Hematopoietic multipotent progenitor cell treated with erythropoietin and hydrocortisone succinate and interleukin-3 and kit ligand, for 6 days (in vitro differentiated cells): ENCODE data around the gene KCTD5.
"Not testable (repeated sequence)": the region's sequence is repeated elsewhere in the genome, so short reads cannot be mapped to it uniquely, and the experiment has no call there.

Experiments used
- DNase-seq: peaks from one replicate; pipeline ENCODE4 v3.0.0-alpha.2; 2015

KCTD5 gene

DNA sequence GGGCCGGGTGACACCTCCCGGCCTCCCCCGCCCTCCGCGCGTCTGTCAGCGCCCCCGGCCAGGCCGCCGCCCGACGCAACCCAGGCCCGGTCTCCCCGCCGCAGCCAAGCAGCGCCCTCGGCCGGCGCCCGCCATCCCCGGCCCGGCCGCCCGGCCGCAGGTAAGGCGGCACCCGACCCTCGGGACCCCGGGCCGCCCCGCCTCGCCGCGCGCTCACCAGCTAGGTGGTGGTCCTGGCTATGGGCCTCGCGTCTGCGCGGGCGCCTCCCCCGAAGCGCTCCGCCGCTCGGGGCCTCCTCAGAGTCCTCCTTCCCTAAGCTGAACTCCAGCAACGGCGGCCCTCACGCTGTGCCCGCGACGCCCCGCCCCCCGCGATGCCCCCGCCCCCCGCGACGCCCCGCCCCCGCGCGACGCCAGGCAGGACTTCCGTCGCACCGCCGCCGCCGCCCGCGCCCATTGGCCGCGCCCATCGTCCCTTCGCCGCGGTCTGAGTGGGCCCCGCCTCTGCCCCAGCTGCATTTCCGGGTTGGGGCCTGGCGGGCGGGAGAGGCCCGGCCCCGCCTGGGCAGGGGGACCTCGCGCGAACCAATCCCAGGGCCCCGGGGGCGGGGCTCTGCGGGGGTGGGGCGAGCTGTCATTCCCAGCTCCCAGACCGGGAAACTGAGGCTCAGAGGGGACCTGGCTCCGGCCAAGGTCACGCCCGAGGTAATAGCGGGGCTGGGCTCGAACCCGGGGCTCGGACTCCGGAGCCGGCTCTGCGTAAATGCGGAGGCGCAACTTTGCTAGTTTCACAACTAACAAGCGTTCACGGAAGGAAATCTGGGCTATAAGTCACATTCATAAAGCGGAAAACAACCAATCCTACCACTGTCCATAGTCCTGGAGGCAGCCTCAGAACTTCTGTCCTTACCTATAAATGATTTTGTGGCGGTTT is 9.0 kb upstream of the KCTD5 start:
- peak; percentile 96 for DNase-seq

GRCh38 chr16:2675021-2675420 is 7.3 kb upstream of the KCTD5 start:
- DNase-seq, result no peak

DNA sequence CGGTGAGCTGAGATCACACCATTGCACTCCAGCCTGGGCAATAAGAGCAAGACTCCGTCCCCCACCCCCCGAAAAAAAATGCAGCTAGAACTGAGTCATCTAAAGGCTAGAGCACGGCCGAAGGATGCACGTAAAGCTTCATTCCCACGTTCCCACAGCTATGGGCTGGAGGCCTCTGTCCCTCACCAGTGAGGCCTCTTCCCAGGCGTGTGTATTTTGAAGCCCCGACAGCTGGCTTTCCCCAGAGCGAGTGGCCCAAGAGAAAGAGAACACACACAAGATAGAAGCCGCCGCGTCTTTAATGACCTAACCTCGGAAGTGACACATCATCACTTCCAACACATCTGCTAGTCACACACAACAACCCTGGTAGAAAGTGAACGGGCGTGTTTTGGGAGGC is 6.6 kb upstream of the KCTD5 start:
- no peak for DNase-seq

DNA sequence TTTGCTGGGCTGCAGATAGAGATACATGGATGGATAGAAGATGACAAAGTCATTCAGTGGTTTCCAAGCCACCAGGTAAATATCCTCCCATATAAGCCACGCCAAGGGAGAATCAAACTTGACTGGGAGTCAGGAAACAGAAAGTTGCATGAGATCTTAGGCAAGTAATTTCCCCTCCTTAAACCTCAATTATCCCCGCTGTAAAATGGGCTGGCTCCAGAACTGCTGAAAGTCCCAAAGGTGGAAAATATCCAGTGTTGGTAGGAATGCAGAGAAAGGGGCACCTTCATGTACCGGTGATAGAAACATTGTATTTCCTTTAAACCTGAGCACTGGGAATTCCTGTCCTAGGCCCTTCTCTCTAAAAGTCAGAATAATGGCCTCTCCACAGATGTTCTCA is 5.4 kb upstream of the KCTD5 start:
- DNase-seq, result not testable (repeated sequence)

DNA sequence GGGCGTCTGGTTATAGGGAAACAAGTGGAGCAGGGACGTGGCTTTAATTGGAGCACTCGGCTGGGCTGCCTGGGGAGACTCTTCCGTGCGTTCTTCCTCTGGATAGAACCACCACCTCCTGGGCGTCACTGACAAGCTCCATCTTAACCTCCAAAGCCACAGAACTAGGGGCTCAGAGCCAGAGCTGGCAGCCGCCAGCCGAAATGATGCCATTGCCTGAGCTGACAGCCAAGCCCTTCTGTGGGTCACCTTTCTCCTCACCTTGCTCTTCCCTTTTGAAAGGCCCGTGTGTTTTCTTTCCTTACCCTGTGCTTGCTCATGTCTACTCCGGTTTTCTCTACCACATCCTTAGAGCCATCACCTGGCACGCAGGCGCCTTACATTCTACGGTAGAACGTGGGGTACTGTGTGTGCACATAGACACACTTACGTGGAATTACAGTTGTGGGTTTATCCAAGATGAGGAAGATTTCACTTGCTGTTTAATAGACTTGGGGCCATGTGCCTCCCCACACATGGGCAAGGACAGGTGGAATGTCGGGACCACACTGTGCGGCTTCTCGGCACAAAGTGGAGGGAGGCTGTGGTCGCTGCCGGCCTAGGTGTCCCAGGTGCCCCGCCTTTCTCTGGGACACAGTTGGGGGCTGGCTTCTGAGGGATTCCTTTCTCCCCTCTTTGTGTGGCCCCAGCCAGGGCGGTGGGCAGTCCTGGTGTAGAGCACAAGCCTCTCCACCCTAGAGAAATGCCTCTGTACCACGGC is 3.9 kb upstream of the KCTD5 start:
- DNase-seq, result not testable (repeated sequence)

GRCh38 chr16:2679902-2680301 is 2.4 kb upstream of the KCTD5 start:
- peak; percentile 56 for DNase-seq

- DNase-seq, result peak; percentile 19
These were observed 2.0 kb upstream of the KCTD5 start for GRCh38 chr16:2680360-2680759.

- DNase-seq, result peak; percentile 19
These were observed 718 bp downstream of the KCTD5 start for GRCh38 chr16:2683041-2683440.

DNA sequence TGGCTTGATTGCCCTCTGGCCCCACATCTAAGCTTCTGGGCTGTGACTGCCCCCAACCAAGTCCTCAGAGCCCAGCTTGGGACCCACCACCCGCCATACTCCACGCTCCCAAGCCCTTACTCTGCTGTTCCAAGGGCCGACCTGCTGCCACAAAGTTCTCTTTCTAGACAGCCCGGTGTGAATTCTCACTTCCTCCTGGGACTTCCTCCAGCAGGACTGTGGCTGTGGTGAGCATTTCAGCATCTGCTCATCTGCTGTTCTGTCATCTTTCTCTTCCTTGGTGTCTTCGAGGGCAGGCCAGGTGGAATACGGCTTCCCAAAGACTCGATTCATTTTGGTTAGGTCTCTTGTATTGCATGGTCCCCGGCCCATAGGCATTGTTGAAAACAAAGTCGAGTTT is 3.8 kb downstream of the KCTD5 start:
- DNase-seq, result not testable (repeated sequence)

GRCh38 chr16:2686912-2687507 is 4.7 kb downstream of the KCTD5 start:
- peak; percentile 87 for DNase-seq

- DNase-seq, result no peak
These were observed 5.4 kb downstream of the KCTD5 start for GRCh38 chr16:2687531-2688308.

- not testable (repeated sequence) for DNase-seq
These were observed 7.1 kb downstream of the KCTD5 start for GRCh38 chr16:2689422-2689821.

DNA sequence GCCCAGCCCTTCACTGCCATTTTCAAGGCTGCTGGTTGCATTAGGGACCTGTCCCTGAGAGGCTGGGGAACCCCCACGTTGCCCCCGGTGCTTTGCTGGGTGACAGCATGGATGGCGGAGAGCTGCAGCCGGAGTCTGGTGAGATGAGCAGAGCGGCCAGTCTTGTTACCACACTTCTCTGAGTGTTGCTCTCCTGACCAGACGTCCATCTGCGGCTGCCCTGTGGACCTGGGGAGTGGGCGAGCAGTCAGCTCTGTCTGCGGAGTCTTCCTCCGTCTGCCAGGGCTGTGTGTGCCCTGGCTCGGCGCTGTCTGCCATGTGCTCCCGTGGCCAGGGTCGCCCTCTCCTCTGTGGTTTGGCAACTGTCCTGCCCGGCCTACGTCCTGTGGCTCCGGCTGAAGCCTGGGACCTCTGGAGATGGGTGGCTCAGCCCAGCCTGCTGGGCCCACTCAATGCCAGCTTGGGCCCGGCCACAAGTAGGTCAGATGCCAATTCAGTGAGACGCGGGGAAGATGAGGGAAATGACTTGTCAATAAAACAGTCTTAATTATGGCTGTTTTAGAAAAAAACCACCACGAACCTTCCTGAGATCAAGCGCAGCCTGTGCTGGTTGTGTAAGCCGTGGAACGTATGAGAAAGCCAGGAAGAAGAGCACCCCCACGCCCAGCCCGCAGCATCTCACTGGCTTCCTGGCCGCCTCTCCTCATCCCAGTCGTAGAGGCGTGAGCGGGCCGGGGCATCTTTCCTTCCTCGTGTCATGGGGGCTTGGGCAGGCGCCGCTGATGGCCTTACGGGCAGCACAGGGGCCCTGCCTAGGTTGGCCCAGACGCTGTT is 7.9 kb downstream of the KCTD5 start:
- peak; percentile 21 for DNase-seq

DNA sequence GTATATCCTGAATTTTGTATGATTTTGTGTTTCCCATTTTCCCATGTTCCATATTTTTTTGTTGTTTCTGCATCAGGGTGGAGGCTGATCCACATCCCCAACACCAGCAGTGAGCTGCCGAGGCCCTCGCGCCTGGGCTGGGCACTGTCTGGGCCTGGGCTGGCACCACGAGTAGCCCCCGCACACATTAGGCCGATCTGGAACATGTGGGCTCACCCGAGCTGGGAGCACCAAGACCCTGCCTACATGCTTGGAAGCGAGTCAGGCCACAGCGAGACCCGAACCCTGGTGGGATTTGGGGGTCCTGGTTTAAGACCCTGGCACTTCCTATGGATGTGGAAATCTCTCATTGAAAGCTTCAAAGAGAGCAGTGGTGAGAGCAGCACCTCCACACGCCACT is 8.5 kb downstream of the KCTD5 start:
- no peak for DNase-seq

DNA sequence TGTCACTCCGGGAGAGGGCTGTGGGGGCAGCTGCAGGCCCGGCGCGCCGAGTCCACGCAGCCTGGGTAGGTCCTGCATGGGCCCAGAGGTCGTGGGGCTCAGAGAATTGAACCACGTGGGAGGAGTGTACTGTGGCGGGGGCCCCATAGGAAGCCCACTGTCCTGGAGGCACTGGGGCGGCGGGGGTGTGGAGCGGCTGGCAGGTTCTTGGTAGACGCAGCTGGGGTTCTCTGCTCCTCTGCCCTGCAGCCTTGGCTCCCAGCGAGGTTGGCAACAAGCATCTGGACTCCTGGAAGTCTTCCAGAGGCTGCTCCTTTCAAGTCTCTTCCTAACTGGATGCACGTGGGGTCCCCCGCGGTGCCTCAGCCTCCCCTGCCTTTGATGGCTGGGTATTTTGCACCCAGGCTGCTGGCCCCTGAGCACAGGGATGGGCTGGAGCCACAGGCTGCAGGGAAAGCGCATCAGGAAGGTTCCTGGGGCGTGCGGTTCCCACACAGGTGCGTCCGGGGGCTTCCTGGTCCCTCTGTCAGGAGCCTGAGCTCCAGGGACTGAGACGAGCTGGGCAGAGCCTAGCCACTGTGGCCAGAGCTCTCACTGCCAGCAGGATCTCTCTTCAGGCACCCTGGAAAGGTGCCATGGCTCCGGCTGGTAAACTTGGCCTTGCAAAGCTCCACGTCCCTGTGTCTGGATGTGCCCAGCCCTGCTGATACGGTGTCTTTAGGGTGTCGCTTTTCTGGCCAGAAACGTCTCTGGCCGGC is 9.3 kb downstream of the KCTD5 start:
- no peak for DNase-seq

GRCh38 chr16:2692251-2692947 is 10.1 kb downstream of the KCTD5 start:
- no peak for DNase-seq

- DNase-seq, result peak; percentile 38
These were observed 10.8 kb downstream of the KCTD5 start for GRCh38 chr16:2692948-2693651.

- not testable (repeated sequence) for DNase-seq
These were observed 14.4 kb downstream of the KCTD5 start for GRCh38 chr16:2696601-2697250.

GRCh38 chr16:2697401-2697948 is 15.2 kb downstream of the KCTD5 start:
- no peak for DNase-seq
